Activated CD4-positive, alpha-beta T cell treated with anti-CD3 and anti-CD28 coated beads, Interleukin-2, amount 50 U/mL, for 48 hours (primary cell): ENCODE measurements around the gene JADE3.

ENCODE experiments used
- DNase-seq, 2 experiments: peaks; one replicate each; pipeline ENCODE4 v3.0.0-alpha.2; 2020

JADE3 gene

GRCh38 chrX:46912098-46912602 lies at the start of gene JADE3:
TSS of gene JADE3 (plus strand) at chrX:46912421. CDS start at chrX:46984895, 72,474 bp downstream.
- DNase-seq: peak; percentile 18 to 33

GRCh38 chrX:46863072-46863471 lies 49.1 kb upstream of the JADE3 start:
- DNase-seq: no peak

GRCh38 chrX:46864606-46865005 lies 47.6 kb upstream of the JADE3 start:
- DNase-seq: no peak

GRCh38 chrX:46865281-46865680 lies 46.9 kb upstream of the JADE3 start:
- no peak for DNase-seq

- no peak for DNase-seq
These were observed 45.5 kb upstream of the JADE3 start for GRCh38 chrX:46866726-46867125.

GRCh38 chrX:46873746-46874145 lies 38.5 kb upstream of the JADE3 start:
- DNase-seq: no peak

GRCh38 chrX:46876901-46877300 lies 35.3 kb upstream of the JADE3 start:
- DNase-seq: no peak

GRCh38 chrX:46882266-46882665 lies 30.0 kb upstream of the JADE3 start:
- no peak for DNase-seq

GRCh38 chrX:46884799-46885198 lies 27.4 kb upstream of the JADE3 start:
- no peak for DNase-seq

- no peak for DNase-seq
These were observed 14.0 kb upstream of the JADE3 start for GRCh38 chrX:46898207-46898606.

- peak; percentile 49 to 62 for DNase-seq
These were observed 8.6 kb upstream of the JADE3 start for GRCh38 chrX:46903458-46904242.

GRCh38 chrX:46904626-46905025 lies 7.6 kb upstream of the JADE3 start:
- no peak for DNase-seq

GRCh38 chrX:46910415-46910814 lies 1.8 kb upstream of the JADE3 start:
- no peak for DNase-seq

- peak; percentile 26 to 32 for DNase-seq
These were observed 626 bp downstream of the JADE3 start for GRCh38 chrX:46912603-46913491.

- DNase-seq: no peak
These were observed 1.4 kb downstream of the JADE3 start for GRCh38 chrX:46913667-46914066.

- no peak for DNase-seq
These were observed 4.1 kb downstream of the JADE3 start for GRCh38 chrX:46916273-46916672.

- DNase-seq: no peak
These were observed 5.4 kb downstream of the JADE3 start for GRCh38 chrX:46917622-46918021.

GRCh38 chrX:46918434-46918833 lies 6.2 kb downstream of the JADE3 start:
- no peak for DNase-seq

GRCh38 chrX:46920235-46920634 lies 8.0 kb downstream of the JADE3 start:
- no peak for DNase-seq

- no peak for DNase-seq
These were observed 10.4 kb downstream of the JADE3 start for GRCh38 chrX:46922611-46923010.

GRCh38 chrX:46927718-46928117 lies 15.5 kb downstream of the JADE3 start:
- DNase-seq: no peak

- DNase-seq: no peak
These were observed 17.4 kb downstream of the JADE3 start for GRCh38 chrX:46929439-46930261.

GRCh38 chrX:46935295-46935694 lies 23.1 kb downstream of the JADE3 start:
- DNase-seq: no peak
